Fibroblast of lung (primary cell): ENCODE results near the gene CREBL2. TPM values are rescaled to one million over a fixed set of nuclear protein-coding genes. Genes with fewer than 3 reads are reported as not detected.
"Not testable (repeated sequence)": the region's sequence is repeated elsewhere in the genome, so short reads cannot be mapped to it uniquely, and the experiment has no call there.

ENCODE experiments used
- DNase-seq, 2 donors: peaks; one replicate each; pipeline versions ENCODE4 v3.0.0 to v3.0.0-alpha.2; 2010; ENCODE audit warnings: low read depth in 2 of 2
- H2AFZ ChIP-seq: 2 replicates; pipeline ENCODE4 v1.5.1; 2012; ENCODE audit warnings: low read length, control low read depth, inconsistent platforms
- H3K27ac ChIP-seq: 2 replicates; pipeline ENCODE4 v1.5.1; 2011; ENCODE audit warnings: low read length, control low read depth; ENCODE audit not compliant: insufficient read depth
- H3K27me3 ChIP-seq: 2 replicates; pipeline ENCODE4 v1.5.1; 2011; ENCODE audit warnings: mild to moderate bottlenecking, low read length; ENCODE audit not compliant: control insufficient read depth, insufficient read depth
- H3K36me3 ChIP-seq: 2 replicates; pipeline ENCODE4 v1.5.1; 2011; ENCODE audit warnings: low read length; ENCODE audit not compliant: control insufficient read depth, insufficient read depth
- H3K4me1 ChIP-seq: 2 replicates; pipeline ENCODE4 v1.5.1; 2011; ENCODE audit warnings: low read length; ENCODE audit not compliant: control insufficient read depth, insufficient read depth; ENCODE audit errors: extremely low read depth
- H3K4me2 ChIP-seq: 2 replicates; pipeline ENCODE4 v1.5.1; 2011; ENCODE audit warnings: low read length, control low read depth; ENCODE audit not compliant: insufficient read depth; ENCODE audit errors: extremely low read depth
- H3K4me3 ChIP-seq, 4 experiments: fragments of 200-600 bp in 1 of 4; sonication (generic) in 1 of 4; replicated peaks in 1 of 4; 2 replicates each; pipeline ENCODE4 v1.5.1; 2011 to 2016; ENCODE audit warnings: low read length in 4 of 4, low read depth in 3 of 4, mild to moderate bottlenecking in 3 of 4, control low read depth in 2 of 4, inconsistent platforms in 1 of 4, mixed read lengths in 1 of 4; ENCODE audit not compliant: insufficient read depth in 1 of 4; ENCODE audit errors: control extremely low read depth in 1 of 4
- H3K79me2 ChIP-seq: 2 replicates; pipeline ENCODE4 v1.5.1; 2012; ENCODE audit warnings: mild to moderate bottlenecking, low read length, inconsistent platforms; ENCODE audit not compliant: control insufficient read depth, insufficient read depth
- H3K9ac ChIP-seq: 2 replicates; pipeline ENCODE4 v1.5.1; 2011; ENCODE audit warnings: mild to moderate bottlenecking, low read length, control low read depth; ENCODE audit not compliant: insufficient read depth
- H3K9me3 ChIP-seq: 2 replicates; pipeline ENCODE4 v1.5.1; 2012; ENCODE audit warnings: low read depth, low read length; ENCODE audit not compliant: control insufficient read depth, insufficient read depth
- H4K20me1 ChIP-seq: 2 replicates; pipeline ENCODE4 v1.5.1; 2011; ENCODE audit warnings: low read length; ENCODE audit not compliant: control insufficient read depth, insufficient read depth; ENCODE audit errors: extremely low read depth
- CTCF ChIP-seq, 2 donors: IDR thresholded peaks in 1 of 2; conservative IDR thresholded peaks in 1 of 2; 1 replicate in 1 of 2; 2 replicates in 1 of 2; pipeline ENCODE4 v1.5.1; 2011 to 2012; ENCODE audit warnings: low read length in 2 of 2, control low read depth in 1 of 2, inconsistent platforms in 1 of 2, low read depth in 1 of 2, mild to moderate bottlenecking in 1 of 2
- EZH2 ChIP-seq: IDR thresholded peaks from 2 replicates; pipeline ENCODE4 v1.5.1; 2012; ENCODE audit warnings: low read length, control low read depth, mild to moderate bottlenecking; ENCODE audit errors: missing control alignments
- polyA plus RNA-seq, 2 donors: library from polyadenylated mRNA; depleted of rRNA in 1 of 2; stranded (reverse) in 1 of 2; unstranded in 1 of 2; fragments of >200 nt; gene quantifications; 2 replicates each; pipeline ENCODE4 v1.2.1, GENCODE V29; 2011 to 2012; ENCODE audit warnings: missing spikeins in 1 of 2
- total RNA-seq: library from RNA; depleted of rRNA; stranded (reverse); fragments of >200 nt; gene quantifications from 2 replicates; pipeline ENCODE4 v1.2.1, GENCODE V29; 2014

CREBL2 gene
- total and polyA plus RNA-seq, 2 donors (not counting 1 experiment from before 2014, with no cell fraction given), result 35.9 to 59.5 TPM

DNA sequence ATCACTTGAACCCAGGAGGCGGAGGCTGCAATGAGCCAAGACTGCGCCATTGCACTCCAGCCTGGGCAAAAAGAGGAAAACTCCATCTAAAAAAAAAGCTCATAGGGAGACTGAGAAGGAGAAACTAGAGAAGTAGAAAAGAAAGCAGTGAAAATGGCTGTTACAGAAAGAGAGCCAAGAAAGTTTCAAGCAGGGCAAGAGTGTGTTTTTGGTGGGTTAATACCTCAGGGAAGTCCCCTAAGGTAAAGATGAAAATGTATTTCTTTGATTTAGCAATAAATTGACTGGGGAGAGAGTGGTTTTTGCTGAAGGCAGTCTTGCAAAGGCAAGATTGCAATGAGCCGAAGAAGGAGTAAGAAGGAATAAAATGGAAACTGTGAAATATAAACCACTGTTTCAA lies 39.0 kb upstream of the CREBL2 start:
- TF ChIP-seq EZH2, result no peak
- no peak for TF ChIP-seq CTCF (conservative IDR thresholded peaks at IDR 0.05 in 1 of 2, IDR thresholded peaks at IDR 0.05 in 1 of 2; ENCODE audit: low read depth in 1 of 2, low read length in 2 of 2)
- H3K9ac ChIP-seq, result no peak overlapping the region
- H3K36me3 ChIP-seq, result no peaks in the 10 kb centered on the region
- no peak overlapping the region for H2AFZ ChIP-seq
- peaks cover 3% of the 10 kb centered on the region for H3K27me3 ChIP-seq
- H4K20me1 ChIP-seq, result no peaks in the 10 kb centered on the region
- DNase-seq, result no peak
- no peaks in the 10 kb centered on the region for H3K79me2 ChIP-seq
- no peaks in the 10 kb centered on the region for H3K9me3 ChIP-seq
- H3K4me2 ChIP-seq, result no peak overlapping the region
- no peak overlapping the region for H3K4me3 ChIP-seq
- H3K4me1 ChIP-seq, result no peaks in the 10 kb centered on the region
- H3K27ac ChIP-seq, result no peak overlapping the region

DNA sequence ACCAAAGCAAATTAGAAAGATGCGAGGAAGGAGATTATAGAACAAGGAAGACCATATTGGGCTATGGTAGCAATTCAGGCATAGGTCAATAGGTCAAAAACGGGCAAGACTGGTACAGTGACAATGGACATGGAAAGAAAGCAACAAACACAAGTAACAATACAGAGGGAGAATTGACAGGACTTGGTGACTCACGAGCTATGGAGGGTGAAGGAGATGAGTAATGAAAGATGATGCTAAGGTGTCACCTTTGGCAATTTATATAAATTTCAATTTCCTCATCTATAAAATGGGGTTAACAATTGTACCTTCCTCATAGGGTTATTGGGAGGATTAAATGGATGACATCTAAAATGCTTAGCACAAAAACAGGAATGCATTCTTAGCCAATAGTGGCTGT lies 33.9 kb upstream of the CREBL2 start:
- Histone ChIP-seq H4K20me1 (no peaks in the 10 kb centered on the region), H3K9ac (no peak overlapping the region), H3K36me3 (no peaks in the 10 kb centered on the region), H3K9me3 (no peaks in the 10 kb centered on the region), H3K4me2 (no peak overlapping the region), H3K27ac (no peak overlapping the region), H3K4me3 (no peak overlapping the region), H3K4me1 (no peaks in the 10 kb centered on the region), H3K27me3 (no peaks in the 10 kb centered on the region), H2AFZ (no peak overlapping the region), H3K79me2 (no peaks in the 10 kb centered on the region)
- no peak for TF ChIP-seq EZH2
- no peak for TF ChIP-seq CTCF (conservative IDR thresholded peaks at IDR 0.05 in 1 of 2, IDR thresholded peaks at IDR 0.05 in 1 of 2; ENCODE audit: low read depth in 1 of 2, low read length in 2 of 2)
- no peak for DNase-seq

DNA sequence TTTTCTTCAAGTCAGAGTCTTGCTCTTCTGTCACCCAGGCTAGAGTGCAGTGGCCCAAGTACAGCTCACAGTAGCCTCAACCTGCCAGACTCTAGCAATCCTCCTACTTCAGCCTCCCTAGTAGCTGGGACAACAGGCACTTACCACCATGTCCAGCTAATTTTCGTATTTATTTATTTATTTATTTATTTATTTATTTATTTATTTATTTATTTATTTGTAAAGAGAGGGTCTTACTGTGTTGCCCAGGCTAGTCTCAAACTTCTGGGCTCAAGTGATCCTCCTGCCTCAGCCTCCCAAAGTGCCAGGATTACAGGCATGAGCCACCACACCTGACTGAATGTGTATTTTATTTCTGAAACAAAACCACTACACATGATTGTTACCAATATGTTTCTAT lies 31.0 kb upstream of the CREBL2 start:
- not testable (repeated sequence) for H3K9ac ChIP-seq, H3K79me2 ChIP-seq, H2AFZ ChIP-seq, H3K9me3 ChIP-seq, H4K20me1 ChIP-seq, H3K27me3 ChIP-seq, H3K4me2 ChIP-seq, H3K4me1 ChIP-seq, H3K27ac ChIP-seq, H3K36me3 ChIP-seq, H3K4me3 ChIP-seq, DNase-seq
